ENCODE results near the gene ITGB1.
A peak's percentile ranks its signal among the peaks of the same experiment; 100 is the strongest.
"Not testable (repeated sequence)": the region's sequence is repeated elsewhere in the genome, so short reads cannot be mapped to it uniquely, and the experiment has no call there.

ITGB1 gene

DNA sequence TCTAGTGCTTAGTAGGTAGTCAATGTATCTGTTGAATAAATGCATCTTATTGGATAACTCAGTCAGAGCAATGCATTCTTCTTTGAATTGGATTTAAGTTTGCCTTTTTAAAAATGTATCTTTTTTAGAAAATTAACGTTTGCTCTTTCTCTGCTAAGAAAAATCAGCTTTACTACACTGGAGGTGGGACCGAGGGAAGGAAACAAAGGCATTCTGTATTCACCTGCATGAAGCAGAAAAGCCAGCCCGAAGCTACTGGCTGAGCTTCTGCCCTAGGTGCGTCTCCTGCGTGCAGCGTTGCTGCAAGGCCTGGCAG, 22.2 kb upstream of the ITGB1 start:
- no peak for DNase-seq

DNA sequence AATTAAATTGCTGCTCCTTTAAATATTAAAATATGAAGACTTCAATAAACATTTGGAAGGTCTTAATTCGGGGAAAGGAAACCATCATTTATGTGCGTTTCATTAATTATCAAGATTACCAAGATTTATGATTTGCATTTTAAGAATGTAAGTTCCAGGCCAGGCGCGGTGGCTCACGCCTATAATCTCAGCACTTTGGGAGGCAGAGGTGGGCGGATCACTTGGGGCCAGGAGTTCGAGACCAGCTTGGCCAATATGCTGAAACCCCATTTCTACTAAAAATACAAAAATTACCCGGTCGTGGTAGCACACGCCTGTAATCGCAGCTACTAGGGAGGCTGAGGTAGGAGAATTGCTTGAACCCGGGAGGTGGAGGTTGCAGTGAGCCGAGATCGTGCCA, 21.7 kb upstream of the ITGB1 start:
- DNase-seq: not testable (repeated sequence)

DNA sequence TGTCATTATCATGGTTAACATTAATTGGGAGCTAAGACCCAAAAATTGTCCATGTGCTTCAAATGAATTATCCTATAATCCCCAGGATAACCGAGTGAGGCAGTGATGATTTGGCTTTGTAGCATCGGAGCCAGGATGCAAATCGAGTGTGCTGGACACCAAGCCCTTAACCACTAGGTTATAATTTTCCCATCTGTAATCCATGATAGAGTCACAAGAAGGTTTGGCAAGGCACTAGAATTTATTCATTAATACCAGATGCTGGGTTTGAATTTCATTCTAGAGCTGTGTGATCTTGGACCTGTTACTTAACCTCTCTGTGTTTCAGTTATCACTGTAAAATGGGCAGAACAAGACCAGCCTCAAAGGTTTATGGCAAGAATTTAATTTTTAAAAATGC, 21.0 kb upstream of the ITGB1 start:
- no peak for DNase-seq

DNA sequence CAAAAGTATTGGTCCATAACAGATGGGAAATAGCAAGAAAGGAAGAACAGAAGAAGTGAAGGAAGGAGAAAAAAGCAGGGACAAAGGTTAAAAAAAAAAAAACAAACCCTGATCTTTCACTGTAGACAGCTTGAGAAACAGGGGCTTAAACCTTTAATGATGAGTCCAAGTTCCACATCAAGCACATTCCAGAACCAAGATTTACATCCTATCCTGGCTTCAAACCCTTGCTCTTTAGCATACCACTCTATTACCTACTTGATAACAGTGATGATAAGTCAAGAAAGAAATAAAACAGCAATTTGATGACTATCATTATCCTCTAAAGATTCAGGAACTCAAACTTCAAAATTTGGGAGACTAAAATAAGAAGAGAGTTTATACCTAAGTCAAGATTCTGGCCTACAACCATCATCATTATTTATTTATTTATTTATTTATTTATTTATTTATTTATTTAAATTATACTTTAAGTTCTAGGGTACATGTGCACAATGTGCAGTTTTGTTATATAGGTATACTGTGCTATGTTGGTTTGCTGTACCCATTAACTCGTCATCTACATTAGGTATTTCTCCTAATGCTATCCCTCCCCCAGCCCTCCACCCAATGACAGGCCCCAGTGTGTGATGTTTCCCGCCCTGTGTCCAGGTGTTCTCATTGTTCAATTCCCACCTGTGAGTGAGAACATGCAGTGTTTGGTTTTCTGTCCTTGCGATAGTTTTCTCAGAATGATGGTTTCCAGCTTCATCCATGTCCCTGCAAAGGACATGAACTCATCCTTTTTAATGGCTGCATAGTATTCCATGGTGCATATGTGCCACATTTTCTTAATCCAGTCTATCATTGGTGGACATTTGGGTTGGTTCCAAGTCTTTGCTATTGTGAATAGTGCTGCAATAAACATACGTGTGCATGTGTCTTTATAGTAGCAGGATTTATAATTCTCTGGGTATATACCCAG, 20.1 kb upstream of the ITGB1 start:
- DNase-seq: not testable (repeated sequence)

DNA sequence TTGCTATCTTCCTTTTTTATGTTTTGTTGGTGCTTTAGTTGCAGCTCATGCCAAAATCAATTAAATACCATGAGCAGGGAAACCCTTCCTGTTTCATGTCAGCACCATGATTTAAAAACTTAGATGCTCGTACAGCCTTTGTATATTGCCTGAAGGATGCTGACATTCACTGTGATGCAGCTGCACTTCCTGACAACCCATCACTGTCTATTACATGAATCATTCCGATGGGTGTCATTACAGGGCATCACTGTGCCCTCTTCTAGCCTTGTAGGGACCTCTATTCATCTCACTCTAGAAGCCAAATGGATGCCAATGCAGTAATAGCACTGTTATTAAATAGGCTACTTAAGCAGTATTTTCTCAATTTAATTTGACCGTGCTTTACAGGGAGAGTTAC, 18.3 kb upstream of the ITGB1 start:
- DNase-seq: no peak

DNA sequence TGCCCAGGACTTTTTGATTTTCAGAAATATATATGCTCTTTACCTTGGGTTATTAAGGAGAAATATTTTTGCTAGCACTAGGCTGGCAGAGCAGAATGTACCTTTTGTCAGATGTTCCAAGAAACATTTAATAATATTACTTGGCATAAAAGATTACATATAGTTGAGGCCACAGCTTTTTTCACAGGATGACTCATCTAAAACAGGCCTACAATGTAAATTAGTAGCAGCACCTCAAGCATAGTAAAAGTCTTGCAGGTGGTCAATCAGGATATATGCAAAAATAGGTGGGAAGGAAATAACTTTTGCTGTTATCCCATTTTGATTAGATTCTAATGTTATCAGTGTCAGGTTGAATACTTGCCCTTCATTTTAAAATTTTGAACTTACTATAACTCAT, 14.9 kb upstream of the ITGB1 start:
- DNase-seq: no peak

DNA sequence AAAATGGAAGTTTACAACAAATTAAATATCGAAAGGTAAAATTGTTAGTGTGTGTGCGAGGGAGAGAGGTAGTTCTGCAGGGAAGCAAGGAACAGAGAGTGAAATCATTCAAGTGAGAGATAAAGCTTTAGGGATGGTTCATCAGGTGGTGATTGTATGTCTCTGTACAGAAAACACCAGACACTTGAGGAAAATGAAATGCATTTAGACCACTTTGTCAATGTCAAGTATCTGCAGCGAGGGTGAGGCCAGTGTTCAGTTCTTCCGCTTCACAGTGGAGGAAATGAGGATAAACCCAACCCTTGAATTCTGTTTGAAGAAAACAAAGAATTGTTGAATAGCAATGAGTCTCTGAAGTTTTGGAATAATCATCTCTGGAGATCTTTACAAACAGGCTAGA, 14.4 kb upstream of the ITGB1 start:
- DNase-seq: no peak

DNA sequence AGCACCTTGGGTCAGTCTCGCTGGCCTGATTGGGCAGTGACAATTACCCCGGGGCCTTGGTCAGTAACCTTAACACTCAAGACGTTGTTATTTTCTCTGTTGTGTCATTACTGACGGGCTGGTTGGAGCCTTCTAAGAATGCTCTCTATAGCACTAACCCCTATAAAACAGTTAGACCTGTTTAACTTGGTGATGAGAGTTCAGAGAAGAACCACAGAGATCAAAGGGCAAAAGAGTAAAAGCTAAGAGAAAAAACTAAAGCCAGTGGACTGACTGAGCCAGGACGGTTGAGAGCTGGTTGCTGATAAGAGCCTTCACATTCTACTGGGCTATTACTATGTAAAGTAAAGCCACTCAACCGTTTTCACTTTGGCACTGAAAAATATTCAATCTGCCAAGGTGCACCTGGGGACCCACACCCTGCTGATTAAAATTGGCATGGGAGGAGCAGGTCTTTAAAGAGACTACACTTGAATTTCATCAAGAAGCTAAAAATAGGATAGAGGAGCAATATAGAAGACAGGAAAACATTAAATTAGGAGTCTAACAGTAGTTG, 13.6 kb upstream of the ITGB1 start:
- no peak for DNase-seq

DNA sequence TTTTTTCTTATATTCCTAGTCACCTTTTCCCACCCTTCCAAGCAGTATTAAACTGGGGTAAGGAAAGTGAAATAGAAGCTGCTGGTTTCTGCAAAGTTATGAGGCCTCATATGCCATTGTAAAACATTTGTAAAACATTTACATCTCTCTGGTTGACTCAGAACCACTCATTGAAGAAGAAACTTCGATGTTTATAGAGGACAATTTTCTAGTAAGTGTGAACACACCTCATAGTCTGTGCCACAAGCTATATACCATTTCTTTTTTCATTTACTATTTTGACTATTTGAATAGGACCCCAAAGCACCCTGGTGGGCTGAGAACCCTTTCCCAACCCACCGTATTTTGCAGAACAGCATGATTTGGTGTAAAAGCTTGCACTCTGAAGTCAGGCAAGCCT, 12.9 kb upstream of the ITGB1 start:
- DNase-seq: no peak

DNA sequence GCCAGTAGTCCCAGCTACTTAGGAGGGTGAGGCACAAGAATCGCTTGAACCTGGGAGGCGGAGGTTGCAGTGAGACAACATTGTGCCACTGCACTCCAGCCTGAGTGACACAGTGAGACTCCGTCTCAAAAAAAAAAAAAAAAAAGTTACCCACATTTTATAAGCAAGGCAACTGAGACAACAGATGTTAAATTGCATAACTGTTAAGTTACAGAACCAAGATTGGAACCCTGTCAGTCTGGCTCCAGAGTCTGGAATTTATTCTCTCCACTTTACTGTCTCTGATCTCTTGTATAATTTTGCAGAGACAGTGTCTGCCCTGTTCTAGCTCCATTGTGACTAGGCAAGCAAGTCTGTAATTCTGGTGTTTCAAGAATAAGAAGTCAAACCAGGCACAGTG, 6.2 kb upstream of the ITGB1 start:
- no peak for DNase-seq

DNA sequence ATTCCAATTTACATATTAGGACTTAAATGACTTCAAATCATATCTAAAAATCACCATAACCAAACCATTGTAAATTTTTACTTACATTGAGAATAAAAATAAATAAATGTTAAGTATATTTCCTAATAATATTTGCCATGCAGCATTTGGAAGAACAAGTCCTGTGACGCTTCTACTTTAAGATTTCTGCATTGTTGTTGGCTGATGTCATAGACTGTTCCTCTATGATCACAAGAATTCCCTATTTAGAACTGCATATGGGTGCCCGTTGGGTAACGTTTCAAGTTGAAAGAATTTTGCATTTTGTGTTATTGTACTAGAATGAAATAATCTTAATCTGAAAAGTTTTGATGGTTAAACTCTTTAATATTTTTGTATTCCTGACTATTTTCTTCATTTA, 5.1 kb upstream of the ITGB1 start:
- DNase-seq: no peak

DNA sequence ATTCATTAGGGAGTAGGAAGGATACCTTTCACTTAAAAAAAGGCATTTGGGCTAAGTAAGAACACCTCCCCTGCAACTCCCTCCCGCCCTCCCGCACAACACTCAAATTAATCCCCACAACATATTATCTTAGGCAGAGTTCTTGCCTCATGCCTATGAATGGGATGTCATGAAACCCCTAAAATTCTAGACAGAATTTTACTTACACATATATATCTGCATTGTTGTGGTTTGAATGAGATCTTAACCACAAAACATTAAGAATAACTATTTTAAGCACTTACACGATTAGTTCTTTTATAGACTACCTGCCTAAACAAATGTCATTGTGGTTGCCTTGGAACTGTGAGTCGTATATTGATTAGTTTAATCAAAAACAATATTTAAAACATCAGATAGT, 4.5 kb upstream of the ITGB1 start:
- no peak for DNase-seq

DNA sequence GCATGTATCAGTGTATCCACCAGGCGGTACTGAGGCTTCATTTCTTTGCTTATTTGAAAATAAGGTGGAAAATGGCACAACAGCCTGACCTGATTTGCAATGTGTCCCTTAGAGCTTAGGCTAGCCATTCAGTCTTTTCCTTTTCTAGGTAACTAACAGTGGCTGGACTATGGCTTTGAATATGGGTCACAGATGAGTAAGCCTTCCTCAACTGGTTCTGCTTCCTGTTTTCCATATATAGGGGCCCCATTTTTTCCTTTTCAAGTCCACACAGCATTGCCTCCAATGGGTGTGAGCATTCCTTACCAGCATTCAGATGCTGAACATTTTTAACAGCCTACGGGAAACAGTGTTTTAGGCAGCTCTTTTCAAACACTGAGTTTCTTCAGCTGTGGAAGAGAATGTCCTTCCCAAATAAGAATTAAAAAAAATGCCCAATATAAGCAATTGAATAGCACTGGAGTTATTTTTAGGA, 3.9 kb upstream of the ITGB1 start:
- DNase-seq: no peak

DNA sequence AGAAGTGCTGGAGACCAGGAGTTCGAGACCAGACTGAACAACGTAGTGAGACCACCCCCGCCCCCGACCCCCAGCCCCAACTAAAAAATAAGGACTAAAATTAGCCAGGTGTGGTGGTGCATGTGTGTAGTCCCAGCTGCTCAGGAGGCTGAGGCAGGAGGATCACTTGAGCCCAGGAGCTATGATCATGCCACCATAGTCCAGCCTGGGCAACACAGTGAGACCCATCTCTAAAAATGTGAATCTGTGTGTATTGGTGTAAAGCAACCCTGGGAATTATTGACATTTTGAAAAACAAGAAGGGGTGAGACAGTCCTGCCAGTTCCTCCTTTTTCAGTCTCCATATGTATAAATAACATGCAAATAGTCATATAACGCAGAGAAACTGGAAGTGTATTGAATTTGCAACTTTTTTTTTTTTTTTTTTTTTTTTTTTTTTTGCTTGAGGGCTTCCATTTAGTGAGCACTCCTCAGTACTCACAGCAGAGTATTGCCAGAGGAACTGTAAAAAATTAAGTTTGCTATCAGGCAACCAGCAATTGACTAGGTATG, 3.4 kb upstream of the ITGB1 start:
- DNase-seq: no peak

DNA sequence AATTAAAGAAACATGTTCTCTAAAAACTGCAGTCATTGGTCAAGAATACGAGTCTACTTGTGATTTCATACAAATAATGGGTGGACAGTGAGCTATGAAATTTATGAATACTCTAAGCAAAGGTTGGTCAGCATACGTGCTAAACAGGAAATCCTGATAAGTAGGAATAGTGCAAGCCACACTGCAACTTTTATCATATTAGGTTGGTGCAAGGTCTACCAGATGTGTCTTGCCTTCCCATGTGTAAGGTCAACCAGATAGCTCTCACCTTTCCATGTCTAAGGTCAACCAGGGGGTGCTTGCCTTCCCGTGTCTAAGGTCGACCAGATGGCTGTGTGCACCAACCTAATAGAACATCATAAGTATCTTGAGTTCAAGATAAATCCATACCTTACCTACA, 2.0 kb upstream of the ITGB1 start:
- DNase-seq: no peak

DNA sequence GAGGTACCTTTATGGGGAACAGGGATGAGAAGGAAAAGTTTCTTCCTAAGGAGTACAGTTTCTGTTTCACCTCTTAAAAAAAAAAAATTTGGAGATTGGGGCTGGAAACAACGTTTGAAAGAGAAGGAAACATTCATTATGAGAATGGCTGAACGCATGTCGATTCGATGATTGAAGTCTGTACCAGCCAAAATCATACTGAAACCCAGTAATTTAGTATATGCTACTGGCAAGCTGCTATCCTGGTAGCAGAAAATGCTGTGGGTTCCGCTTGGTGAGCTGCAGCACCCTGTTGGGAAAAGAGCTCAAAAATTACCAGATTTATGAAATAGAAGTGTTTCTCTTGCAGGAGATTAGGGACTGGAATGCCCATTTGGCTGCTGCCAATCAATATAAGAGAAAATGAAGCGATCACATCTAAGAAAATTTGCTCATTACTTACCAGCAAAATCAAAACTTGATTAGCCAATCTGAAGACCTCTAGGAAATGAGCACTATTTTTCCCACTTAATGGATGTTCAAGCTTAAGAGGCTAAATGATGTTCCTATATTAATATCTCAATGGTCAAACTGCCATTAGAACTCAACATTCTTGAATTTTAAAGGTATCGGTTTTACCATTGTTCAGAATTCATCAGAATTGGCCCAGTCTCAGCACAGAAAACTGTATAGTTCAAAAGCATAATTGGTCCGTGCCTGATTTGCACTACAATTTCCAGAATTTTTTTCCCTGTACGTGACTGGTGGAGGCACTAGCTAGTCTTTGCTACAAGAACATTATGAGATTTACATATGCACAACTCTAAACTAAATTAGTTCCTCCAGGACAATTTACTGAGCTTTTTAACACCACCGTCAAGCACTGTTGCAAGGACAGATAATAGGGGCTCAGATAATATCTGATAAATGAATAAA, 1.2 kb upstream of the ITGB1 start:
- no peak for DNase-seq

DNA sequence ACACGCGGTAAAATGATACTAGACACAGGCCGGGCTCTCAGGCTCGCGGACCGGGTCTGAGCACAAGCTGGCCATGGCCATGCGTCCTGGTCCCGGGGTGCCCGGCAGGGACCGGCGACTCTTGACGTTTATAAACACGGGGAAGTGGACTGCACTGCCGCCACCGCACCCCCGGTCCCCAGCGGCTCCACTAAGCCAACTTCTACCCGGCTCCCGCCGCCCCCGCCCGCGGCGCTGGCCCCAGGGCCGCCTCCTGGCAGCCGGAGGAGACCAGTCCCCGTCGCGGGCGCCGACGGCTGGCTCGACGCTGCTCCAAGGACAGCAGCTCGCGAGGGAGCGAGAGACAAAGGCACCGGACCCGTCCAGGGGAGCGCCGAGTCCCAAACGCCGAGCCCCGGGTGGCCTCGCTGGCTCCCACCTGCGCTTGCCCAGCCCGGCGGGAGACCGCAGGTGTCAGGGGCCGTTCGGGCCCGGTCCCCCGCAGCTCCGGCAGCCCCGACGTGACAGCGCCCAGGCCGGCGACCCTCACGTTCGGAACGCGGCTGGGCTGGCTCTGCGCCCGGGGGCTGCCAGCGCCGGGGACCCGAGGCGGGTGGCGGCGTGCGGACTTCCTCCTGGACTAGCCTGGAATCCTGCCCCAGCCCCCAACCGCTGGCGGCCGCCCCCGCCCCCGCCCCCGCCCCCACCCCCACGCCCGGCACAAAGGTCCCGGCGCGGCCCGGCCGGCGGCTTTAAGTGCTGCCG, 517 bp downstream of the ITGB1 start:
- DNase-seq: peak; percentile 74

DNA sequence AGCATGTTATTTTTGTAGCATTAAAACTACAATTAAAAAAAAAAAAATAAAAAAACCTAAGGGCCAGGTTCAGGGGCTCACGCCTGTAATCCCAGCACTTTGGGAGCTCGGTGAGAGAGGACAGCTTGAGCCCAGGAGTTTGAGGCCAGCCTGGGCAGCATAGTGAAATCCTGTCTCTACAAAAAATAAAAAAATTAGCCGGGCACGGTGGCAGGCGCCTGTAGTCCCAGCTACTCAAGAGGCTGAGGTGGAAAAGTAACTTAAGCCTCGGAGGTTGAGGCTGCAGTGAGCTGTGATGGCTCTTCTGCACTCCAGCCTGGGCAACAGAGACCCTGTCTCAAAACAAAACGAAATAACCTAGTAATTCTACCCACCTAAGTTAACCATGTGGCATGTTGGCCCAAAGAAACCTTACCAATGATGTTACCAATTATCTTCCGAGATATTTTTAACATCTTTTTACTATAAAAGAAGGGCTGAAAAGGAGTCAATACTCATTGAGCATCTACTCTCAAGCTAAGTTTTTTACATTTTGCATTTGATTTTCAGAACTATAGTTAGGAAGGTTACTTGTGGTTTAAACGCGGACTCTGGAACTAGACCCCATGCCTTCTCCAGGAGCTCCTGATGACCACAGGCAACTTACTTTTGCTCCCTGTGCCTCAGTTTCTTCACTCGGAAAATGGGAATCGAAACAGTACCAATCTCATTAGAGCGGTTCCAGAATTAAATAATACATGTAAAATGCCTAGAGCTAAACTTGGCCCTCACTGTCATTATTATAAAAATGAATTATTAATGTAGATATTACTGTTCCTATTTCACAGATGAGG, 1.4 kb downstream of the ITGB1 start:
- no peak for DNase-seq

DNA sequence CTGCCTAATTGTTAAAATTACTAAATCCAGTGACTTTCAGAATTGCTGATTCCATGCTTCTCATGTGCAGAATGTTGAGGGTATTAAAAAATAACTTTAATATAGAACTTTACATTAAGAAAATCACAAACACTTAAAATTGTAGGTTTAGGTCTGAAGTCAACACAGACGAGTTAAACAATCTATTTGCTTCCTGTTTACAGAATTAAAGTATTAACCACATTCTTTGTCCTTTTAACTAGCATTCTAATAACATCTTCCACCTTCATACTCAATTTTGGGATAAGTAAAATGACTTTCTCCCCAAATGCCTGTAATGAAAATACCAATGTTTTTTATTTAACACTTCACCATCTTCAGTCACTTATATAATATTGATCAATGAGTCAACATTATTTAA, 2.2 kb downstream of the ITGB1 start:
- DNase-seq: no peak

DNA sequence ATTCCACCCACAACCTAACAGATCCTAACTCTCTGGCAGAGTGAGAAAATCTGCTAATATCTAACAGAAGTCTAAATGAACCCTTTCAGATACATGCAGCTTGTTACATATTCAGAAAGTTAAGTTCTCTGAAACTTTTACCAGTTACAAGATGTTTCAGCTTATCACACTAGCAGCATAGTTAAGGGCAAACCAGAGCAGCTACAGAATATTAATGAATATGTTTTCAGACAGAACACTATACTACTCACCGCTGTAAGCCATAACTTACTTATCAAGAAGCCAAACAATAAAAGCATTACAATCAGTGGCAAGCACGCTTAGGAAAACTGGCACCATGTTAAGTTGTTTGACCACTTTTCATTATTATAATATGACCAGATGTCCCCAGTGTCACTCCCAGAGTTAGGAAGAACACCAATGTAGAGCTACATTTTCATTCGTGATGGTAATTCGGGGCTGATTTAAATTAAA, 2.7 kb downstream of the ITGB1 start:
- DNase-seq: no peak

DNA sequence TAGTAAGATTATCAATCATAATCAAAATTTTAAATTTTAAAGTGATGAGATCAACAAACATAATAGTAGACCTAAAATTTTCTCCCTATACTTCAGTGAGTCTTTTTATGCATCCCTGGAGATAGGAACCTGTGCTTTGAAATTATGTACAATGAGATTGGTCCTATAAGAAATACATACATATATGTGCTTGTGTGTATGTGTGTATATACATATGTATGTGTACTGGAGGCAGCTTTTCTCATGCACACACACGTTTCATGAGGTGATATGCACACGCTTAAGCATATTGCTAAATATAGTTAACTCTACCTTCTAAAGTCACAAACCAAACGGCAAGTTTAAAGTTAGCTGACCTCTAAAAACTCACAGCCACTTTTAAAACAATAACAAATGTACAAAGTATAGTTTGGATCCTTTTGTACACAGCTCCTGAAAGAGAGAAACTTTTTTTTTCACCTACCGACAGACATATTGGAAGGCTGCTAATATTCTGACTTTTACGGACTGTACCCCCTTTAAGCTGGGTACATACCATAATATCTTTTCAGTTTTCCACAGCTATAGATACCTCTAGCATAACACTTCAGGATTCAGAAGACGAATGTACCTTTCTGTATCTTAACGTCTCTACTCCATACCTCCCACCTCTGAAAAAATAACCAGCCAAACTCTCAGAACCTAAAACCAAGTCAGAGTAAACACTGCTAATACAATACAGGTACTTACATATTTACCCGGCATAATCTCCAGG, 3.3 kb downstream of the ITGB1 start:
- no peak for DNase-seq

Data from right hindlimb (tissue), 1 donor.